GM21717 (cell line): ENCODE data around the gene RFFL.
"Not testable (repeated sequence)": the region's sequence is repeated elsewhere in the genome, so short reads cannot be mapped to it uniquely, and the experiment has no call there.

Experiments used
- ATAC-seq: cut with Tn5 transposase; IDR thresholded peaks from one replicate; pipeline ENCODE4 v1.9.1; 2021; ENCODE audit warnings: mild to moderate bottlenecking, moderate library complexity; ENCODE audit not compliant: unreplicated experiment

The RFFL gene

DNA sequence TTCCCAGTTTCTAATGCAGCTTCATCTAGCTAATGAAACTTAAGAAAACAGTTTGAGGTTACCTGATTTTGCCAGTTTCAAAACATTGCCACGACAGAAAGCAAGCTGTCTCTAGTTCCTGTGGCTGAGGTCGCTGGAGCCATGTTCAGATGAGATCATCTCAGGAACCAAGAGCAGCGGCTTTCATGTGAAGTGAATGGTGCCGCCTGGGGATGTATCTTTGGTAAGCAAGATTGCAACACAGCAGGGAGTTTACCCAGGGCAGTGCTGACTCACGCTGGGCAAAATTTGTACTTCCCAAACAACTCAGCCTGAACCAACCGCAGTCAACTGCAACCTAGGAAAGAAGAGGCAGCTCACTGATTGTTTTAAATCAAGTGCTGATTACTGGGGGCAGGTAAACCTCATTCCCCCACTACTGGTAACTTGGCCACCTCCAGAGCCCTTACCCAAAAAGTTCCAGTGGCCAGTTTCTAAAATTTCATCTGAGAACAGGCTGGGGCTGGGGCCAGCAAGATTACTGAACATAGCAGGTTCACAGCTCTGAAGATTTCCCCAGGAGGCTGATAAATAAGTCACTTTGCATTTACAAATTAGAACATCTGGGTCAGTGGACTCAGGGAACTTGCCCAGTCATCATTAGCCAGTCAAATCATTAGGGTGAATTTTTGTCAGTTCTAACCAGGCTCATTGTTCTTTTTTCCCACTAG, at the start of gene RFFL:
TSS of gene RFFL (minus strand) at position 194 of the 710 bp plus-strand sequence. CDS start 37,154 bp downstream, outside the sequence.
- ATAC-seq = peak; percentile 80

GRCh38 chr17:35110791-35111190, 47.3 kb upstream of the RFFL start:
- not testable (repeated sequence) for ATAC-seq

DNA sequence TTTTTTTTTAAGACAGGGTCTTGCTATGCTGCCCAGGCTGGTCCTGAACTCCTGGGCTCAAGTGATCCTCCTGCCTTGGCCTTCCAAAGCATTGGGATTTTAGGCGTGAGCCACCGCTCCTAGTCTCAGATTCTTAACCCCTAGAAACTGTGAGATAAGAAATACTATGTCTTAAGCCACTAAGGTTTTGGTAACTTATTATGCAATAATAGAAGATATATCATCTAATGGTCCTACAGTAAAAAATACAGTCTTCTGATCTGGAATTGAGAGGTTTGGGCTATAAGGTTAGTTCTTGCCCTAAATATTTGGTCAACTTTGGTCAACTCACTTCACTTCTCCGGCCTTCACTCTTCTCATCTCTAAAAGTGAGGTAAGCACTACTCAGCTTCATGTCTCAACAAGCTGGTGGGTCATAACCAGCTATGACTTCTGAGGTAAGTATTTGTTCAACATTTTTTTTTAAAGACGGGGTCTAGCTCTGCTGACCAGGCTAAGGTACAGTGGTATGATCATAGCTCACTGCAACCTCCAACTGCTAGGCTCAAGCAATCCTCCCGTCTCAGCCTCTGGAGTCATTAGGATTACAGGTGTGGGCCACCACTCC, 41.4 kb upstream of the RFFL start:
- no peak for ATAC-seq

DNA sequence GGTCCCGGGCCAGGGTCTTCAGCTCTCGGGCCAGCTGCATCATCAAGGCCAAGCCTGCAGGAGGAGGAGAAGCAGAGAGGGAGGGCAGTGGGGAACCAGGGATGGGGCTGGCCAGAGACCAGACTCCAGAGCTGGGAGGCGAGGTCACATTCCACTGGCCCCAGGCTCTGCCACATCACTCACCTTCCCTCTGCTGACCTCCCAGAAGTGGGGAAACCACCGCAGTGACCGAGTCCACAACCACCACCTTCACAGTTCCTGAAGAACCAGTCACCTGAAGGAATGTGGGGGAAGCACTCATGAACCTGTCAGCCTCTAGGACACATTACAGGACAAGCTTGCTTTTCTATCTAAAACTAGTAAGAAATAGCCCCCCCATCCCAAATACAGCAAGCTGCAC, 39.8 kb upstream of the RFFL start:
- ATAC-seq = no peak

DNA sequence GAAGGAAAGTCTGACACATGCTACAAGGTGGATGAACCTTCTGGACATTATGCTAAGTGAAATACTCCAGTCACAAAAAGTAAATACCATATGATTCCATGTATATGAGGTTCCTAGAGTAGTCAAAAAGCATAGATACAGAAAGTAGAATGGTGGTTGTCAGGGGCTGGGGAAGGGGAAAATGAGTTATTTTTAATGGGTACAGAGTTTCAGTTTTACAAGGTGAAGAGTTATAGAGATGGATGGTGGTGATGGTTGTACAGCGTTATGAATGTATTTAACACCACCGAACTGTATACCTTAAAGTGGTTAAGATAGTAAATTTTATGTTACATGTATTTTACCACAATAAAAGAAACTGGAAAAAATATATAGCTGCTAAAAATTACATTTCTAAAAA, 38.2 kb upstream of the RFFL start:
- ATAC-seq = no peak

DNA sequence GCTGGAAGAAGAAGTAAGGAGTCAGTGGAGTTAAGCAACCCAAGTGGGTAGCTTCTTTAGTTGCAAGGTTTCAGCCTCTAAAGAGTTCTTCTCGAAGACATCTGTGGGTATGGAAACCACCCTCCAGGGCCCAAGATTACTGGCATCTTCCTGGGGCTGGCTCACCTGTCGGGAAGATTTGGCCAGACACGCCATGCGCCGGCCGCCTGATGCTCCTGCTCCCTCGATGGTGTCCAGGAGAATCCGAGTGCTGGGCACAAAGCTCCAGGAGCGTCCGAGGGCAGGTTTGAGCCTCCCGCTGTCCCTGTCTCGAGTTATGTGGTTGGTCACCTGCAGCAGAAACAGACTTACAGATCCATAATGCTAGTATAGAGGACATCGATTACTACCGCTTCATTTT, 37.5 kb upstream of the RFFL start:
- no peak for ATAC-seq

DNA sequence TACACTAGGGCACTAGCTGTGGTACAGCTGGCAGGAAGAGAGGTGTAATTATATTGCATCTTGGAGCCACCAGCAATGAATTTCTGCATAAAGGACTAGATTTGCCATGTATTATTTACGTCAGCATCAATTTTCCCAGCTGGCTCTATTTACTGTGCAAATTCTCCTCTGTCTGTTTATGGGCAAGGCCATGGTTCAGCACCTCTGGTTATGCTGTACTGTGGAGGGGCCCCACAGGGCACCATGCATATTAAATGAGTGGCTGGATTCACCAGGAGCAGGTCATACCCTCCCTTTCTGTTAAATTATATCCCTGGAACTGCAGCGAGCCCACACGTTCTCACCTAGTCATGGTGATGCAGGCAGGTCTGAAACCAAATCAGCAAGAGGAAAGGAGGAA, 36.4 kb upstream of the RFFL start:
- ATAC-seq = no peak

- ATAC-seq = no peak
Measured at GRCh38 chr17:35097776-35098175, 34.3 kb upstream of the RFFL start.

GRCh38 chr17:35095741-35096140, 32.2 kb upstream of the RFFL start:
- ATAC-seq = no peak

DNA sequence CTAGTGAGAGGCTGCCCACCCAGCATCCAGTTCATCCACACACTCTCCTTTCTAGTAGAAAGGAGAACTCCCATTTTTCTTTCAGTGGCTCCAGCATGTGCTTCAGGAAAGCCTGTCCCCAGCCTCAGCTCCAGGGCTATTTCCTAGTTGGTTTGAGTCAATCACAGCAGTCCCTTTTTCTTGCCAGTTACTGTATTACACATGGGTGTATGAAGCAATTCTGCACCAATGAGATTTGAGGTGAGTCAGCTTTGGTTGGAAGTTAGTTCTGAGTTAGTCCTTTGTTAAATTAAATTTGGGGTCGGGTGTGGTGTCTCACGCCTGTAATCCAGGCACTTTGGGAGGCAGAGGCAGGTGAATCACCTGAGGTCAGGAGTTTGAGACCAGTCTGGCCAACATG, 31.4 kb upstream of the RFFL start:
- no peak for ATAC-seq

GRCh38 chr17:35090707-35091106, 27.2 kb upstream of the RFFL start:
- not testable (repeated sequence) for ATAC-seq

DNA sequence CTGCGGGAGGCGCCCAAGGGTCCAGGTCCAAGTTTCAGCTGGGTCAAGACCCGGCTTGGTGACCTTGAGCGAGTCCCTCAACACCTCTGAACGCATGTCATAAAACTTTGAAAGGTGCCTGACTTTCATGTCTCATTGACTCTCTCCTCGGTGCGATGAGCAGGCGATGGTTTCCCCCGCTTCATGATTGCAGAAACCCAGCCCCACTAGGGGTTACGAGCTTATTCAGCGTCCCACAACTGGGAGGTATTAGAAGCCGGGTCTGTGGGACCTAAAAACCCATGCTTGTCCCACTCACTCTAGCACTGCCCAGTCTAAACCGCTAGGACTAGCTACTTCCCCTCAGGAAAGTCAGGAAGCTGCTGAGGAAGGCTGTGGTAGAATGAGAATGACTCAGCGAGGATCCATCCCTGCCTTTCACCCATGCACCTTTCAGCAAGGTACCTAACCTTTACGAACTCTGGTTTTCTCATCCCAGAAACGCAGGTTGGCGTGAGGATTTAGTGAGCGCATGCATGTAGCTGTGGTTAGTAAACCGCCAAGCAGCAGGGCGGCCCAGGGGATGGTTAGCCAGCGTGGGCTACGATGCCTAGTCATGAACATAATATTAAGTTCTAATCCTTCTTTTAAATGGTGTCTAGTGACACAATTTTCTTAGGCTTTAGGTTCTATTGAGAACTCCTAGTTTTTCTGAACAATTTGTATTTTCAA, 26.2 kb upstream of the RFFL start:
- ATAC-seq = peak; percentile 19

GRCh38 chr17:35088881-35089585, 25.5 kb upstream of the RFFL start:
- ATAC-seq = peak; percentile 69

DNA sequence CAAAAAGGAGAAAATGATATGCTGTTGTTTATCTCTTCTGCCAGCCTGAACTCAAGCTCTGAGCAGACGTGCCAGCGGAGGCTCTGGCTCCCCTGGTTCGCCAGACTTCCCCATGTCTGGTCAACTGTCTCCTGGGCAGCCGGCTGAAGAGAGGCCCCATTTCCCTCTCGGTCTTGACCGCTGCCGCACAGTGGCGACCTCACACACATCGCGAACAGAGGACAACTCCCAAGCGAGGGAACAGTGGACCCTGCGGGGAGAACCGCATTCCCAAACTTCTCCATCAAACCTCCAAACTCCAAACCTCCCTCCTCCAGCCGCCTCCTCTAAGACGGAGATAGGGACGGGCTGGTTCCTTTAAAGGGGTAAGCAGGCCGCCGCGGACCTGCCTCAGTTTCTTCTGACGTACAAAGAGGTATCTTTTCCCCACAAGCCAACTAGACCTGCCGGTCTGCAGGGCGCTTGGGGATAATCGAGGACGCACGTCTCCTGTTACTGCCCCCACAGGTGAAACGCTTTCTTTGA, 24.9 kb upstream of the RFFL start:
- peak; percentile 12 for ATAC-seq

GRCh38 chr17:35087731-35088355, 24.3 kb upstream of the RFFL start:
- ATAC-seq = no peak

DNA sequence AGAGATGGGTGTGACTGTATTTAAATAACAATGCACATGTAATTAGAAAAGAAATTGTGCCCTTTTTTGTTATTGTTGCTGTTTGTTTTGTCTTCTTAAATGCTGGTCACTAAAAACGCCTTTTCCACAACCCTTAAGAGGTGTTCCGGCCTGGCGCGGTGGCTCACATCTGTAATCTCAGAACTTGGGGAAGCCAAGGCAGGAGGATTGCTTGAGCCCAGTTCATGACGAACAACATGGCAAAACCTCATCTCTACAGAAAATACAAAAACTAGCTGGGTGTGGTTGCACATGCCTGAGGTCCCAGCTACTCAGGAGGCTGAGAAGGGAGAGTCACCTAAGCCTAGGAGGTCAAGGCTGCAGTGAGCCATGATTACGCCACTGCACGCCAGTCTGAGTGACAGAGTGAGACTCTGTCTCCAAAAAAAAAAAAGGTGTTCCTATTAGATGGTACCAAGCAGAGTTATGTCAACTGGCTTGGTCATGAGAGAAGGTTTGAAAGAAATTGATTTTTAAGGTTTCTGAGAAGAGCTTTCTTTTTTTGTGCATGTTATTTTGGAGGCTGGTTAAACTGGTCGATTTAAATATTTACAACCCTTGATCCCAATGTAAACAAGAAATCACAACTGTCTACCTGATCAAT, 23.5 kb upstream of the RFFL start:
- no peak for ATAC-seq

GRCh38 chr17:35086164-35086563, 22.7 kb upstream of the RFFL start:
- ATAC-seq = no peak

DNA sequence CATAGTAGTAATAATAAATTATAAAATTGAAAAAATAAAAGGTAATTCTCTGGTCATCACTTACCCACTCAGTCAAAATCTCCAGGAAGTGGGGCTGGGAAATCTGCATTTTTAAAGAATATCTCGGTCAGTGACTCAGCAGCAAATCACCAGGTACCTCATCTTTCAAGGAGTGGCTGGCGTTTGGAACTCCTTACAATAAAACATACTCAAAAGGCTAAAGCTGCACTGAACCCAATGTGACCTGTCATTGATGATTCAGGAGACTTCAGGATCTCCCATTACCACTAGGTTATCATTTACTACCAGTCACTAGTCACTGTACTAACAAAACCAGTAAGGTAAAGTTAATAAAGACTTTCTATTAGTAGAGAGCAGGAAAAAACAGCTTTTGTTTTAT, 21.5 kb upstream of the RFFL start:
- no peak for ATAC-seq

DNA sequence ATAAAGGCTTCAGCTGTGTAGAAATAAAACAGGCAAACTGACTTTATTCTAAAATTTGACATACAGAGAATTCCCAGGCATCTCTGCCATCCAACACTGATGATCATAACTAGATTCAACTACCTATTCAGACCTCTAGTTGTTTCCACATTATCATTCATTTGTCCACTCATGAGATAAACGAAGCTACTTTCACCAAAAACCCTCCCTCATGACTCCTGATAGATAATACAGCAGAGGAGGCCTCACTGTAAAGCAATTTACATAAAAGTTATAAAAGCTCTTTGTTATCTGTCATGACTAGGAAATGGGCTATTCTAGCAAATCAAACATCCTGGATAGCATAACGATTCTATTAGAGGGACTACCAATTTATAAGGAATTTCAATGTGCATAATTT, 19.6 kb upstream of the RFFL start:
- no peak for ATAC-seq

DNA sequence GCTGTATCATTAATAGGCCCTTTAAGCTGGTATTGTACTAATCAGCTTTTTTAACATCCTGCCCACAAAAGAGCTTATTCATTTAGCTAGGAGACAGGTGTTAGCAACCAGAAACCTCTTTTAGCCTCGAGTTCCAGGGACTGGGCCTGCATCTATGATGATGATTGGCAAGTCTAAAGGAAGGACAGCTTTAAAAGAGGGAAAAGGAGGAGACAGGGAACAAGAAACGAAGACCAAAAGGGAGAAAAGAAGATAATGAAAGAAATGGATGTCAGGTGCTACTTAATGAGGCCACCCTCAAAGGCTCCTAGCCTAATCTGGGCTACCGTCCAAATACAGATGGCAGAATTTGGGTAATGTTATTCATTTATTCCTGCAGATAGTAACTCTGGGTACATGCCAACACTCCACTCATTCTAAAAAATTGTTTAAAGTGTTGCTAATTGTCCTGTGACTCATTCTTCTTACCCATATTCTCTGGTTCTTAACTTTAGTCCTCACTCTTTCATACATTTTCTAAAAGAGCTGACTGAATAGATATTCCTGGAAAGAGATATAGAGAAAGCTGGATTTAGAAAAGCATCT, 18.7 kb upstream of the RFFL start:
- no peak for ATAC-seq
